DOHH2 (cell line): ENCODE measurements around the gene ATP8B2.
"Not testable (repeated sequence)": the region's sequence is repeated elsewhere in the genome, so short reads cannot be mapped to it uniquely, and the experiment has no call there.

Experiments
- H3F3A ChIP-seq: fragments of 200-600 bp; sonication (generic), shearing (Covaris generic); 2 replicates; pipeline ENCODE4 v1.6.0; 2016; ENCODE audit warnings: antibody characterized with exemption, mild to moderate bottlenecking; ENCODE audit not compliant: control insufficient read depth, insufficient read depth
- H3K27ac ChIP-seq: fragments of 200-600 bp; sonication (generic); 2 replicates; pipeline ENCODE4 v1.5.1; 2014; ENCODE audit warnings: low read depth, mild to moderate bottlenecking, low read length, moderate library complexity
- H3K27me3 ChIP-seq: fragments of 200-600 bp; sonication (generic); 2 replicates; pipeline ENCODE4 v1.6.1; 2014; ENCODE audit warnings: mild to moderate bottlenecking, low read length, mixed read lengths; ENCODE audit not compliant: control insufficient read depth
- H3K36me3 ChIP-seq: fragments of 200-600 bp; sonication (generic); 2 replicates; pipeline ENCODE4 v1.6.1; 2014; ENCODE audit warnings: mild to moderate bottlenecking, low read length, moderate library complexity, mixed read lengths; ENCODE audit not compliant: control insufficient read depth
- H3K4me1 ChIP-seq: fragments of 200-600 bp; sonication (generic); 2 replicates; pipeline ENCODE4 v1.6.1; 2014; ENCODE audit warnings: mild to moderate bottlenecking, low read length, mixed read lengths; ENCODE audit not compliant: control insufficient read depth
- H3K4me2 ChIP-seq: fragments of 200-600 bp; sonication (generic); 2 replicates; pipeline ENCODE4 v1.6.0; 2014; ENCODE audit warnings: mild to moderate bottlenecking, low read length, moderate library complexity
- H3K4me3 ChIP-seq: fragments of 200-600 bp; sonication (generic); 2 replicates; pipeline ENCODE4 v1.5.1; 2014; ENCODE audit warnings: mild to moderate bottlenecking, low read length, mixed read lengths
- H3K79me2 ChIP-seq: fragments of 200-600 bp; sonication (generic); 2 replicates; pipeline ENCODE4 v1.6.1; 2014; ENCODE audit warnings: mild to moderate bottlenecking, low read length, mixed read lengths; ENCODE audit not compliant: control insufficient read depth
- H3K9me2 ChIP-seq: fragments of 200-600 bp; sonication (generic); replicated peaks from 2 replicates; pipeline ENCODE4 v1.6.1; 2014; ENCODE audit warnings: mild to moderate bottlenecking, low read length, mixed read lengths; ENCODE audit not compliant: control insufficient read depth
- H3K9me3 ChIP-seq: fragments of 200-600 bp; sonication (generic); 2 replicates; pipeline ENCODE4 v1.6.1; 2014; ENCODE audit warnings: antibody characterized with exemption, low read length, mixed read lengths; ENCODE audit not compliant: control insufficient read depth, insufficient read depth
- H4K20me1 ChIP-seq: fragments of 200-600 bp; sonication (generic); 2 replicates; pipeline ENCODE4 v1.6.0; 2014; ENCODE audit warnings: low read depth, mild to moderate bottlenecking, antibody characterized with exemption, low read length, moderate library complexity; ENCODE audit not compliant: control insufficient read depth, insufficient read depth
- CTCF ChIP-seq: fragments of 200-600 bp; sonication (generic); IDR thresholded peaks from one replicate; pipeline ENCODE4 v1.5.1; 2014; ENCODE audit warnings: antibody characterized with exemption, mild to moderate bottlenecking, low read depth, low read length; ENCODE audit not compliant: poor library complexity, severe bottlenecking
- EZH2phosphoT487 ChIP-seq: fragments of 200-600 bp; sonication (generic); IDR thresholded peaks from 2 replicates; pipeline ENCODE4 v1.6.1; 2017; ENCODE audit warnings: borderline replicate concordance, mild to moderate bottlenecking, antibody characterized with exemption, low read length, moderate library complexity, mixed read lengths

The ATP8B2 gene

GRCh38 chr1:154337253-154337894 is 12.0 kb downstream of the ATP8B2 start:
- no peaks in the 10 kb centered on the region for H4K20me1 ChIP-seq
- no peak for TF ChIP-seq CTCF
- no peak for TF ChIP-seq EZH2phosphoT487
- no peaks in the 10 kb centered on the region for H3K9me2 ChIP-seq
- H3K27me3 ChIP-seq = peaks cover 7% of the 10 kb centered on the region; the same call in 1 of the 2 replicates
- H3K4me2 ChIP-seq = no peak overlapping the region
- H3K4me1 ChIP-seq = peaks cover 4% of the 10 kb centered on the region; the same call in 1 of the 2 replicates
- H3K4me3 ChIP-seq = no peak overlapping the region
- no peak overlapping the region for H3K27ac ChIP-seq
- H3K79me2 ChIP-seq = no peaks in the 10 kb centered on the region
- H3K9me3 ChIP-seq = no peaks in the 10 kb centered on the region
- no peaks in the 10 kb centered on the region for H3K36me3 ChIP-seq
- no peaks in the 10 kb centered on the region for H3F3A ChIP-seq

GRCh38 chr1:154338875-154339274 is 13.6 kb downstream of the ATP8B2 start:
- no peak overlapping the region for H3K4me2 ChIP-seq
- H3K9me2 ChIP-seq = no peaks in the 10 kb centered on the region
- H3F3A ChIP-seq = no peaks in the 10 kb centered on the region
- no peaks in the 10 kb centered on the region for H3K36me3 ChIP-seq
- H4K20me1 ChIP-seq = no peaks in the 10 kb centered on the region
- H3K27me3 ChIP-seq = peaks cover 4% of the 10 kb centered on the region; the same call in 1 of the 2 replicates
- no peak overlapping the region for H3K27ac ChIP-seq
- peaks cover 4% of the 10 kb centered on the region; the same call in 1 of the 2 replicates for H3K4me1 ChIP-seq
- no peak for TF ChIP-seq CTCF
- TF ChIP-seq EZH2phosphoT487 = no peak
- no peak overlapping the region for H3K4me3 ChIP-seq
- H3K9me3 ChIP-seq = no peaks in the 10 kb centered on the region
- H3K79me2 ChIP-seq = no peaks in the 10 kb centered on the region

- not testable (repeated sequence) for H3K36me3 ChIP-seq, H3K27me3 ChIP-seq, H3K4me2 ChIP-seq
Observed at GRCh38 chr1:154341366-154341765, 16.0 kb downstream of the ATP8B2 start.

GRCh38 chr1:154342132-154342531 is 16.8 kb downstream of the ATP8B2 start:
- H3K36me3 ChIP-seq = no peaks in the 10 kb centered on the region
- H3F3A ChIP-seq = no peaks in the 10 kb centered on the region
- H3K4me2 ChIP-seq = no peak overlapping the region
- no peak overlapping the region for H3K27ac ChIP-seq
- no peaks in the 10 kb centered on the region for H3K4me1 ChIP-seq
- H3K4me3 ChIP-seq = no peak overlapping the region
- TF ChIP-seq CTCF (no peak), EZH2phosphoT487 (no peak)
- no peaks in the 10 kb centered on the region for H4K20me1 ChIP-seq
- H3K79me2 ChIP-seq = no peaks in the 10 kb centered on the region
- no peaks in the 10 kb centered on the region for H3K27me3 ChIP-seq
- no peaks in the 10 kb centered on the region for H3K9me2 ChIP-seq
- H3K9me3 ChIP-seq = no peaks in the 10 kb centered on the region

More at GRCh38 chr1:154341366-154341765, 16.0 kb downstream of the ATP8B2 start:
- not testable (repeated sequence) for H3F3A ChIP-seq, H3K9me3 ChIP-seq, H3K27ac ChIP-seq, H3K4me1 ChIP-seq, H3K79me2 ChIP-seq, H3K9me2 ChIP-seq, H4K20me1 ChIP-seq, H3K4me3 ChIP-seq
